NT2/D1 (cell line): Measurements from ENCODE around the gene DLG2.

Experiments used
- SUZ12 ChIP-seq: IDR thresholded peaks from 2 replicates; pipeline ENCODE4 v1.6.1; 2011; ENCODE audit not compliant: insufficient read length, insufficient read depth; ENCODE audit errors: extremely low read depth
- YY1 ChIP-seq: IDR thresholded peaks from 2 replicates; pipeline ENCODE4 v1.6.1; 2011; ENCODE audit not compliant: insufficient read length, insufficient read depth
- ZNF274 ChIP-seq: IDR thresholded peaks from 2 replicates; pipeline ENCODE4 v1.6.1; 2011; ENCODE audit warnings: mild to moderate bottlenecking, low read depth, low read length

DNA sequence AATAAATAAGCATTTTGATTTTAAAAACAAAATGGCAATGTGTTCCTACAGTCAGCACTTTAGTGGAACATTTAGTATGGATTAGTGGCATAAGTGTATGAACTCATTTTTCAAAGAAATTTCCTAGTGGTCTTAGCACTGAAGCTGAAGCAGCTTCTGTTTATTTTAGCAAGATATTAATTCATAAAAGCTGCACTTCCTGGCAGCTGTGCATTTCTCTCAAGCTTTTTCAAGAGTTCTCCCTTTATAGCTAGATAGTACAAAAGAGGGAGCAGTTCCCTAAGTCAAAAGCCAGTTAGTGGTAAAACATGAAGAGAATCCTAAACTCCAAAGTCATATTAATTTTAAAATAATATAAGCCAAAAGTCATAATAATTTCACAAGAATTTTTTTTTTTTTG is 1304.9 kb downstream of the DLG2 start:
- TF ChIP-seq ZNF274, result no peak
- no peak for TF ChIP-seq YY1
- TF ChIP-seq SUZ12, result no peak
